Measurements from ENCODE around the gene KCNK4. TPM values are rescaled to one million over a fixed set of nuclear protein-coding genes. Genes with fewer than 3 reads are reported as not detected.

KCNK4 gene
- polyA plus RNA-seq, 3 donors = not detected

DNA sequence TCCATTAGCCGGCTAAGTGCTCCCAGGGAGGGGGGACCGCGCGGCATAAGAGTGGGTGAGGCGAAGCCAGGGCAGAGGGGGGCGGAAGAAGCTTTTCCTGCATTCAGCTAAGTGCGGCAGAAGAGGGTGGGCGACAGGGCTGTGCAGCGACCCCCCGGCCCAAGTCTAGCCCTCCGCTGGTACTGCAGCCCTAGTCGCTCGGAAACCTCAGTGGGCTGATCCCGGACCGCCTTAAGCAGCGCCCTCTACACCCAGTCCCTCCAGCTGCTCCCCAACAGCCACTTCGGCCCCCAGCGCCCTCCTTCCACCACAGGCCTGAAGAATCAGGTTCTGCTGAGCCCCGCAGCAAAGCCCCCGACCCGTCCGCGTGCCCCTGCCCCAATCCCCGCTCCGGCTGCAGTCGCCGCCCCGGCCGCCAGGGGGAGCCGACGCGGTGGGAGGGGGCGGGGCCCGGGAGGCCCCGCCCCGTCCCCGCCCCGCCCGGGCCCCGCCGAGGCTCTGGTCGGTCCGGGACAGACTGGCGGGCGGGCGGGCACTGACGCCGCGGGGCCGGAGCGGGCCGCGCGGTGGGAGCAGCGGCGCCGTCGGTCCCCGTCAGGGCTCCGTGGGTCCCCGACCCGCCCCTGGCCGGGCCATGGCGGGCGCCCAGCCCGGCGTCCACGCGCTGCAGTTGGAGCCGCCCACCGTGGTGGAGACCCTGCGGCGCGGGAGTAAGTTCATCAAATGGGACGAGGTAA lies 39.9 kb upstream of the KCNK4 start, which contains the start of gene PLCB3:
TSS of gene PLCB3 (plus strand) at position 515 of the 737 bp plus-strand sequence. CDS start at position 635, 120 bp downstream.
- peaks cover 16 to 21% of the 10 kb centered on the region in 2 donors for H3K36me3 ChIP-seq (replicated peaks in 1 of 2; ENCODE audit: control insufficient read depth in 1 of 2, insufficient read depth in 2 of 2, low read length in 2 of 2)
- peak within 1 kb of the TSS; percentile 98 for H3K4me2 ChIP-seq (replicated peaks; ENCODE audit: extremely low read depth, low read length, poor library complexity, severe bottlenecking)
- WGBS (ENCODE audit: insufficient coverage) = under 1% methylated on average over 75 of the region's 75 CpGs
- peak; percentile 22 to 64 (median 61) for DNase-seq
- no peaks in the 10 kb centered on the region for H3K9me3 Mint-ChIP-seq
- H3K27ac Mint-ChIP-seq = peak within 1 kb of the TSS; percentile 73 to 90 (median 80)
- H3K4me1 Mint-ChIP-seq = peaks cover 38% of the 10 kb centered on the region
- H3K4me3 Mint-ChIP-seq = peak within 1 kb of the TSS; percentile 89 to 96
- peaks cover 19% of the 10 kb centered on the region for H3K79me2 ChIP-seq (ENCODE audit: insufficient read depth, low read length)
- H2AFZ ChIP-seq (ENCODE audit: insufficient read depth, low read depth, low read length, poor library complexity, severe bottlenecking) = peak within 1 kb of the TSS; percentile 79
- peaks cover 3 to 10% (median 8%) of the 10 kb centered on the region in 3 donors for H3K27me3 Mint-ChIP-seq (ENCODE audit: low read depth in 3 of 3)
- no peaks in the 10 kb centered on the region for H3K9me3 ChIP-seq (replicated peaks in 1 of 2; ENCODE audit: control insufficient read depth in 1 of 2, insufficient read depth in 1 of 2, low read length in 2 of 2)
- peaks cover 38 to 55% of the 10 kb centered on the region in 2 donors for H3K4me1 ChIP-seq (ENCODE audit: control insufficient read depth in 1 of 2, insufficient read depth in 2 of 2, low read length in 2 of 2)
- H3K27me3 ChIP-seq (ENCODE audit: control insufficient read depth in 2 of 2, insufficient read depth in 2 of 2, low read length in 2 of 2) = no peaks in the 10 kb centered on the region
- peaks cover 13 to 22% of the 10 kb centered on the region in 2 donors for H3K36me3 Mint-ChIP-seq
- peak within 1 kb of the TSS; percentile 69 for H3K9ac ChIP-seq (ENCODE audit: insufficient read depth, low read length, poor library complexity, severe bottlenecking)
- H4K20me1 ChIP-seq (ENCODE audit: insufficient read depth, low read length) = peaks cover 28% of the 10 kb centered on the region
- peak within 1 kb of the TSS in 1 of 2 donors; percentile 74 for H3K27ac ChIP-seq (ENCODE audit: low read depth in 1 of 2, low read length in 2 of 2)
- intact Hi-C loops (cut with micrococcal nuclease) = loop anchor here in 1 of 2 donors (2.0 to 5.0 kb wide), 2 partner anchors 36 to 50 kb away; partner anchors contain the start of genes CATSPERZ and GPR137
- peak within 1 kb of the TSS; percentile 75 to 87 (median 83) for H3K4me3 ChIP-seq (replicated peaks in 1 of 3; ENCODE audit: low read depth in 2 of 3, low read length in 3 of 3)
- TF ChIP-seq, protein P1, sequence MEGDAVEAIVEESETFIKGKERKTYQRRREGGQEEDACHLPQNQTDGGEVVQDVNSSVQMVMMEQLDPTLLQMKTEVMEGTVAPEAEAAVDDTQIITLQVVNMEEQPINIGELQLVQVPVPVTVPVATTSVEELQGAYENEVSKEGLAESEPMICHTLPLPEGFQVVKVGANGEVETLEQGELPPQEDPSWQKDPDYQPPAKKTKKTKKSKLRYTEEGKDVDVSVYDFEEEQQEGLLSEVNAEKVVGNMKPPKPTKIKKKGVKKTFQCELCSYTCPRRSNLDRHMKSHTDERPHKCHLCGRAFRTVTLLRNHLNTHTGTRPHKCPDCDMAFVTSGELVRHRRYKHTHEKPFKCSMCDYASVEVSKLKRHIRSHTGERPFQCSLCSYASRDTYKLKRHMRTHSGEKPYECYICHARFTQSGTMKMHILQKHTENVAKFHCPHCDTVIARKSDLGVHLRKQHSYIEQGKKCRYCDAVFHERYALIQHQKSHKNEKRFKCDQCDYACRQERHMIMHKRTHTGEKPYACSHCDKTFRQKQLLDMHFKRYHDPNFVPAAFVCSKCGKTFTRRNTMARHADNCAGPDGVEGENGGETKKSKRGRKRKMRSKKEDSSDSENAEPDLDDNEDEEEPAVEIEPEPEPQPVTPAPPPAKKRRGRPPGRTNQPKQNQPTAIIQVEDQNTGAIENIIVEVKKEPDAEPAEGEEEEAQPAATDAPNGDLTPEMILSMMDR (IDR thresholded peaks at IDR 0.05) = peak; percentile 83

DNA sequence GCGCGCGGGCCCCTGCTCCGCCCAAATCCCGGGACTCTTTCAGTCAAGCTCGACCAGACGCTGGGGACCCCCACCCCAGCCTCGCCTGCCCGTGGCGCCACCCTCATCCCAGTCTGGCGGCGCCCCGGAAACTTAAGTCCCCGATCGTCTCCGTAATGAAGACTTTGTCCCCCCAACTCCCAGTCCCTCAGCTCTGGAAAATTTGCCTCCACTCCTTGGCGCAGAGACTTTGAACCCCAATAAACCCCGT lies 39.4 kb upstream of the KCNK4 start:
- peak overlapping the region; percentile 75 to 87 (median 83) for H3K4me3 ChIP-seq (replicated peaks in 1 of 3; ENCODE audit: low read depth in 2 of 3, low read length in 3 of 3)
- peaks cover 18 to 27% of the 10 kb centered on the region in 2 donors for H3K36me3 Mint-ChIP-seq
- intact Hi-C loops (cut with micrococcal nuclease) = loop anchor here (2.0 to 5.0 kb wide), 3 partner anchors 17 to 49 kb away; partner anchors contain the start of genes CATSPERZ (in 1 of the 2) and GPR137 (in 1 of the 2)

More for the DNA sequence above, 39.4 kb upstream of the KCNK4 start:
- H3K27me3 Mint-ChIP-seq (ENCODE audit: low read depth in 3 of 3) = peaks cover 3 to 10% (median 8%) of the 10 kb centered on the region in 3 donors
- DNase-seq = no peak
- WGBS (ENCODE audit: insufficient coverage) = under 1% methylated on average over 18 of the region's 18 CpGs
- H3K9me3 ChIP-seq (replicated peaks in 1 of 2; ENCODE audit: control insufficient read depth in 1 of 2, insufficient read depth in 1 of 2, low read length in 2 of 2) = no peaks in the 10 kb centered on the region
- H3K4me3 Mint-ChIP-seq = peak overlapping the region; percentile 89 to 96
- peak overlapping the region; percentile 72 for H2AFZ ChIP-seq (ENCODE audit: insufficient read depth, low read depth, low read length, poor library complexity, severe bottlenecking)
- H3K4me1 Mint-ChIP-seq = peaks cover 38% of the 10 kb centered on the region
- peak overlapping the region in 1 of 2 donors; percentile 74 for H3K27ac ChIP-seq (ENCODE audit: low read depth in 1 of 2, low read length in 2 of 2)
- peaks cover 36 to 53% of the 10 kb centered on the region in 2 donors for H3K4me1 ChIP-seq (ENCODE audit: control insufficient read depth in 1 of 2, insufficient read depth in 2 of 2, low read length in 2 of 2)
- peaks cover 18% of the 10 kb centered on the region for H3K79me2 ChIP-seq (ENCODE audit: insufficient read depth, low read length)
- no peaks in the 10 kb centered on the region for H3K27me3 ChIP-seq (ENCODE audit: control insufficient read depth in 2 of 2, insufficient read depth in 2 of 2, low read length in 2 of 2)
- TF ChIP-seq, protein P1 (IDR thresholded peaks at IDR 0.05) = no peak
- peaks cover 21 to 26% of the 10 kb centered on the region in 2 donors for H3K36me3 ChIP-seq (replicated peaks in 1 of 2; ENCODE audit: control insufficient read depth in 1 of 2, insufficient read depth in 2 of 2, low read length in 2 of 2)
- H3K27ac Mint-ChIP-seq = peak overlapping the region; percentile 69 to 90 (median 80)
- H4K20me1 ChIP-seq (ENCODE audit: insufficient read depth, low read length) = peaks cover 28% of the 10 kb centered on the region
- peak overlapping the region; percentile 69 for H3K9ac ChIP-seq (ENCODE audit: insufficient read depth, low read length, poor library complexity, severe bottlenecking)
- peak overlapping the region; percentile 98 for H3K4me2 ChIP-seq (replicated peaks; ENCODE audit: extremely low read depth, low read length, poor library complexity, severe bottlenecking)
- no peaks in the 10 kb centered on the region for H3K9me3 Mint-ChIP-seq
